GM23338 (cell line): ENCODE results near the gene SORL1. TPM values are rescaled to one million over a fixed set of nuclear protein-coding genes. Genes with fewer than 3 reads are reported as not detected.

Experiments used
- ATAC-seq: fragments of 200-7000 bp; cut with Tn5 transposase; 3 replicates; pipeline ENCODE4 v1.9.1; 2020
- DNase-seq: peaks from one replicate; pipeline ENCODE4 v3.0.0-alpha.2; 2015; ENCODE audit warnings: low spot score
- H2AFZ ChIP-seq: fragments of 200-600 bp; sonication (generic); 2 replicates; pipeline ENCODE4 v1.8.0; 2016; ENCODE audit warnings: antibody characterized with exemption, mild to moderate bottlenecking, moderate library complexity
- H3F3A ChIP-seq: fragments of 200-600 bp; sonication (generic); replicated peaks from 2 replicates; pipeline ENCODE4 v1.8.0; 2017; ENCODE audit warnings: antibody characterized with exemption, mixed run types, low read depth
- H3K27ac ChIP-seq: fragments of 200-600 bp; sonication (generic); 2 replicates; pipeline ENCODE4 v1.6.1; 2016; ENCODE audit warnings: low read depth
- H3K27me3 ChIP-seq: fragments of 200-600 bp; sonication (generic); 2 replicates; pipeline ENCODE4 v1.8.0; 2016; ENCODE audit warnings: mild to moderate bottlenecking, mixed run types, moderate library complexity; ENCODE audit not compliant: insufficient read depth
- H3K36me3 ChIP-seq: fragments of 200-600 bp; sonication (generic); 2 replicates; pipeline ENCODE4 v1.8.0; 2016; ENCODE audit warnings: mild to moderate bottlenecking; ENCODE audit not compliant: insufficient read depth
- H3K4me1 ChIP-seq: fragments of 200-600 bp; sonication (generic); 2 replicates; pipeline ENCODE4 v1.8.0; 2016; ENCODE audit warnings: mild to moderate bottlenecking, moderate library complexity; ENCODE audit not compliant: insufficient read depth
- H3K4me2 ChIP-seq: fragments of 200-600 bp; sonication (generic); 2 replicates; pipeline ENCODE4 v1.7.1; 2017; ENCODE audit warnings: mixed run types
- H3K4me3 ChIP-seq: fragments of 200-600 bp; sonication (generic); 2 replicates; pipeline ENCODE4 v1.6.1; 2016; ENCODE audit warnings: mixed run types
- H3K79me2 ChIP-seq: fragments of 200-600 bp; sonication (generic); replicated peaks from 2 replicates; pipeline ENCODE4 v1.8.0; 2017; ENCODE audit warnings: mild to moderate bottlenecking; ENCODE audit not compliant: insufficient read depth
- H3K9me2 ChIP-seq: fragments of 200-600 bp; sonication (generic); 2 replicates; pipeline ENCODE4 v1.8.0; 2017; ENCODE audit not compliant: insufficient read depth
- H4K20me1 ChIP-seq: fragments of 200-600 bp; sonication (generic); replicated peaks from 2 replicates; pipeline ENCODE4 v1.8.0; 2017; ENCODE audit warnings: mild to moderate bottlenecking; ENCODE audit not compliant: insufficient read depth
- H3K27ac Mint-ChIP-seq: 2 replicates; pipeline ENCODE4 v1.8.0; 2020; ENCODE audit warnings: inconsistent platforms, mild to moderate bottlenecking, moderate library complexity, mixed read lengths
- H3K27me3 Mint-ChIP-seq: 3 replicates; pipeline ENCODE4 v1.8.0; 2022; ENCODE audit warnings: low read depth, mild to moderate bottlenecking, moderate library complexity, mixed read lengths, inconsistent platforms; ENCODE audit not compliant: insufficient read depth, poor library complexity
- H3K36me3 Mint-ChIP-seq: 3 replicates; pipeline ENCODE4 v1.8.0; 2021; ENCODE audit warnings: low read depth, mild to moderate bottlenecking, inconsistent platforms, moderate library complexity, mixed read lengths
- H3K4me1 Mint-ChIP-seq: 3 replicates; pipeline ENCODE4 v1.8.0; 2020; ENCODE audit warnings: mild to moderate bottlenecking, inconsistent platforms, mixed read lengths
- H3K4me3 Mint-ChIP-seq: 3 replicates; pipeline ENCODE4 v1.8.0; 2021; ENCODE audit warnings: moderate library complexity, mild to moderate bottlenecking, inconsistent platforms, mixed read lengths
- H3K9me3 Mint-ChIP-seq: 3 replicates; pipeline ENCODE4 v1.8.0; 2020; ENCODE audit warnings: moderate library complexity, mild to moderate bottlenecking, inconsistent platforms, mixed read lengths
- CTCF ChIP-seq, 2 experiments: fragments of 200-600 bp in 1 of 2; sonication (generic) in 1 of 2; conservative IDR thresholded peaks; 2 replicates each; pipeline versions ENCODE4 v1.5.1 to v1.6.1; 2016 to 2017; ENCODE audit warnings: antibody characterized with exemption in 2 of 2, low read depth in 2 of 2, mild to moderate bottlenecking in 2 of 2, moderate library complexity in 1 of 2
- ETS1 ChIP-seq: IDR thresholded peaks from 2 replicates; pipeline ENCODE4 v1.6.1; 2016; ENCODE audit warnings: antibody characterized with exemption
- EZH2 ChIP-seq: fragments of 200-600 bp; sonication (generic); IDR thresholded peaks from one replicate; pipeline ENCODE4 v1.8.0; 2017; ENCODE audit warnings: antibody characterized with exemption, mild to moderate bottlenecking, low read depth; ENCODE audit not compliant: unreplicated experiment
- EZH2phosphoT487 ChIP-seq: fragments of 200-600 bp; sonication (generic); IDR thresholded peaks from one replicate; pipeline ENCODE4 v1.8.1; 2018; ENCODE audit warnings: antibody characterized with exemption; ENCODE audit not compliant: unreplicated experiment
- NANOG ChIP-seq: IDR thresholded peaks from 2 replicates; pipeline ENCODE4 v1.6.1; 2016; ENCODE audit warnings: antibody characterized with exemption, borderline replicate concordance
- POLR2AphosphoS5 ChIP-seq: IDR thresholded peaks from 2 replicates; pipeline ENCODE4 v1.6.1; 2016; ENCODE audit warnings: antibody characterized with exemption, low read depth
- STAT1 ChIP-seq: IDR thresholded peaks from one replicate; pipeline ENCODE4 v1.6.1; 2016; ENCODE audit warnings: antibody characterized with exemption; ENCODE audit not compliant: unreplicated experiment
- ZNF114 ChIP-seq: fragments of 250-450 bp; sonication (Bioruptor Pico); IDR thresholded peaks from 2 replicates; pipeline ENCODE4 v1.5.0; 2020; ENCODE audit warnings: mild to moderate bottlenecking, moderate library complexity
- ZNF331 ChIP-seq: fragments of 250-450 bp; sonication (Bioruptor Pico); IDR thresholded peaks from 2 replicates; pipeline ENCODE4 v1.5.0; 2020; ENCODE audit warnings: low read depth, mild to moderate bottlenecking, moderate library complexity
- ZNF462 ChIP-seq: fragments of 250-450 bp; sonication (Bioruptor Pico); IDR thresholded peaks from 2 replicates; pipeline ENCODE4 v1.5.0; 2020; ENCODE audit warnings: mild to moderate bottlenecking, moderate library complexity
- polyA plus RNA-seq: library from polyadenylated mRNA; unstranded; fragments of >200 nt; fragmentation: Nextera tagmentation; extraction: Ambion mirVana; gene quantifications from 2 replicates; pipeline ENCODE4 v1.2.1, GENCODE V29; 2016
- total RNA-seq: library from RNA; depleted of rRNA; stranded (reverse); fragments of >200 nt; shearing (Covaris generic); gene quantifications from 2 replicates; pipeline ENCODE4 v1.2.3, GENCODE V29; 2014
- TF ChIP-seq, protein P1 (sequence below): IDR thresholded peaks from one replicate; pipeline ENCODE4 v1.6.1; 2018; ENCODE audit warnings: antibody characterized with exemption; ENCODE audit not compliant: unreplicated experiment

SORL1 gene
- total and polyA plus RNA-seq, 2 experiments from 2014 or later: 23.0 to 78.8 TPM

- TF ChIP-seq EZH2: no peak
- peak; percentile 84 for TF ChIP-seq POLR2AphosphoS5
These were observed at the start of gene SORL1 (continued) for GRCh38 chr11:121451986-121452608.

DNA sequence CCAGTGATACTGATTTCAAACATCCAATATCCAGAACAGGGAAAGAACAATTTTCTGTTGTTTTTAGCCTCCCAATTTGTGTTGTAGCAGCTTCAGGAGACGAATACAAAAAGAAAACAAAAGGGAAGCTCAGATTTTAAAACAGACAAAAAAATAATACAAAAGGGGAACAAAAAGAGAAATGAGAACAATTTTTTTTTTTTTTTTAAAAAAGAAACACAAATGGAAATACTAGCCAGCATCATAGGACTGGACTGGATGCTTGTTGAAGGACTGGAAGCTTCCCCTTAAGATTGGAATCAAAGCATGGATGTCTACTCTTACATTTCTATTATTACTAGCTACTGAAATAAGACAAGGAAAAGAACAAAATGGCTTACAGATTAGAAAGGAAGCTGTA, 46.5 kb upstream of the SORL1 start:
- Histone ChIP-seq H3K4me2 (peak overlapping the region; percentile 23), H3K27ac (peak overlapping the region; percentile 91), H3K4me3 (no peak overlapping the region), H2AFZ (no peak overlapping the region), H3F3A (0 out of 2 replicates have a peak, but pooled peaks cover 5% of the 10 kb centered on the region), H3K36me3 (no peaks in the 10 kb centered on the region), H3K9me2 (0 out of 2 replicates have a peak, but pooled peaks cover 2% of the 10 kb centered on the region), H3K79me2 (no peaks in the 10 kb centered on the region), H4K20me1 (no peaks in the 10 kb centered on the region), H3K4me1 (peaks cover 38% of the 10 kb centered on the region), H3K27me3 (no peaks in the 10 kb centered on the region)
- DNase-seq: no peak
- no peak for ATAC-seq
- Mint-ChIP-seq H3K36me3 (peaks cover 31% of the 10 kb centered on the region), H3K27me3 (no peaks in the 10 kb centered on the region), H3K4me1 (peaks cover 47% of the 10 kb centered on the region), H3K9me3 (peaks cover 32% of the 10 kb centered on the region), H3K4me3 (0 out of 3 replicates have a peak overlapping the region, but pooled peaks have one; percentile 9), H3K27ac (peak overlapping the region; percentile 95)
- TF ChIP-seq, protein P1, sequence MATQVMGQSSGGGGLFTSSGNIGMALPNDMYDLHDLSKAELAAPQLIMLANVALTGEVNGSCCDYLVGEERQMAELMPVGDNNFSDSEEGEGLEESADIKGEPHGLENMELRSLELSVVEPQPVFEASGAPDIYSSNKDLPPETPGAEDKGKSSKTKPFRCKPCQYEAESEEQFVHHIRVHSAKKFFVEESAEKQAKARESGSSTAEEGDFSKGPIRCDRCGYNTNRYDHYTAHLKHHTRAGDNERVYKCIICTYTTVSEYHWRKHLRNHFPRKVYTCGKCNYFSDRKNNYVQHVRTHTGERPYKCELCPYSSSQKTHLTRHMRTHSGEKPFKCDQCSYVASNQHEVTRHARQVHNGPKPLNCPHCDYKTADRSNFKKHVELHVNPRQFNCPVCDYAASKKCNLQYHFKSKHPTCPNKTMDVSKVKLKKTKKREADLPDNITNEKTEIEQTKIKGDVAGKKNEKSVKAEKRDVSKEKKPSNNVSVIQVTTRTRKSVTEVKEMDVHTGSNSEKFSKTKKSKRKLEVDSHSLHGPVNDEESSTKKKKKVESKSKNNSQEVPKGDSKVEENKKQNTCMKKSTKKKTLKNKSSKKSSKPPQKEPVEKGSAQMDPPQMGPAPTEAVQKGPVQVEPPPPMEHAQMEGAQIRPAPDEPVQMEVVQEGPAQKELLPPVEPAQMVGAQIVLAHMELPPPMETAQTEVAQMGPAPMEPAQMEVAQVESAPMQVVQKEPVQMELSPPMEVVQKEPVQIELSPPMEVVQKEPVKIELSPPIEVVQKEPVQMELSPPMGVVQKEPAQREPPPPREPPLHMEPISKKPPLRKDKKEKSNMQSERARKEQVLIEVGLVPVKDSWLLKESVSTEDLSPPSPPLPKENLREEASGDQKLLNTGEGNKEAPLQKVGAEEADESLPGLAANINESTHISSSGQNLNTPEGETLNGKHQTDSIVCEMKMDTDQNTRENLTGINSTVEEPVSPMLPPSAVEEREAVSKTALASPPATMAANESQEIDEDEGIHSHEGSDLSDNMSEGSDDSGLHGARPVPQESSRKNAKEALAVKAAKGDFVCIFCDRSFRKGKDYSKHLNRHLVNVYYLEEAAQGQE: no peak
- TF ChIP-seq ZNF331 (CRISPR knock-in tag): no peak
- no peak for TF ChIP-seq NANOG
- no peak for TF ChIP-seq POLR2AphosphoS5
- TF ChIP-seq ETS1: no peak
- TF ChIP-seq ZNF462 (CRISPR knock-in tag): no peak
- no peak for TF ChIP-seq CTCF (conservative IDR thresholded peaks at IDR 0.05; ENCODE audit: low read depth in 2 of 2)
- no peak for TF ChIP-seq EZH2phosphoT487
- no peak for TF ChIP-seq STAT1
- TF ChIP-seq EZH2: no peak
- TF ChIP-seq ZNF114 (CRISPR knock-in tag): no peak
